A673 (cell line): ENCODE data around the gene SP100.

ENCODE experiments used
- CTCF ChIP-seq: fragments of 300-800, 200-600 bp; sonication (generic); conservative IDR thresholded peaks from 2 replicates; pipeline ENCODE4 v1.5.1; 2017; ENCODE audit warnings: low read depth, mild to moderate bottlenecking, antibody characterized with exemption, low read length, moderate library complexity, mixed read lengths
- EZH2 ChIP-seq: fragments of 200-600 bp; sonication (generic); IDR thresholded peaks from 2 replicates; pipeline ENCODE4 v1.6.1; 2017; ENCODE audit warnings: borderline replicate concordance, low read depth, mild to moderate bottlenecking, mixed read lengths, antibody characterized with exemption, low read length; ENCODE audit not compliant: poor library complexity, severe bottlenecking

- TF ChIP-seq CTCF (no peak), EZH2 (no peak)
Measured at GRCh38 chr2:230444832-230445231, 28.8 kb downstream of the SP100 start.
